Measurements from ENCODE around the gene ARAP2. TPM values are rescaled to one million over a fixed set of nuclear protein-coding genes. Genes with fewer than 3 reads are reported as not detected.

ARAP2 gene
- total RNA-seq: 10 to 100 TPM in 2 of 9 donors, 1 to 10 TPM in 7; 1.4 to 17.0 (median 5.8) TPM
- under 1 TPM; 0.38 to 0.39 TPM for polyA plus RNA-seq
- long read RNA-seq, donor 1: 0 reads
- long read RNA-seq, donor 2, partial matches to known transcripts: 0 of 1 reads
- long read RNA-seq, donor 2, other reads (novel, unspliced or antisense): 1 of 1 reads
- long read RNA-seq, donor 3, partial matches to known transcripts: 0 of 1 reads
- long read RNA-seq, donor 3, other reads (novel, unspliced or antisense): 1 of 1 reads

- no peaks in the 10 kb centered on the region for H3K9me3 ChIP-seq
- peaks cover 0 to 27% (median 2%) of the 10 kb centered on the region in 12 donors for H3K4me1 ChIP-seq
- intact Hi-C loops (cut with DNase I): no loop called here
- peak within 1 kb of the TSS; percentile 34 to 75 (median 68) for H3K4me3 ChIP-seq
- ATAC-seq (peak in 3 of 4 donors; percentile 63 to 82 (median 80)), DNase-seq (peak; percentile 32 to 76 (median 45))
- H3K36me3 ChIP-seq: no peaks in the 10 kb centered on the region
- TF ChIP-seq POLR2A (IDR thresholded peaks at IDR 0.05): no peak
- peak in 1 of 12 donors; percentile 15 for TF ChIP-seq CTCF (IDR thresholded peaks at IDR 0.05)
- peak within 1 kb of the TSS; percentile 43 to 94 (median 78) for H3K27ac ChIP-seq
- peaks cover 0 to 11% (median 0%) of the 10 kb centered on the region in 9 donors for H3K27me3 ChIP-seq
- WGBS, 4 donors: 2 to 29% (median 5%) methylated on average over 6 to 81 of the region's 81 CpGs
These were observed at the start of gene ARAP2 for GRCh38 chr4:36244257-36245082. ARAP2 (minus strand) TSS chr4:36244514; CDS start chr4:36229486, 15,028 bp downstream.

- no peaks in the 10 kb centered on the region for H3K9me3 ChIP-seq
- H3K36me3 ChIP-seq: no peaks in the 10 kb centered on the region
- intact Hi-C loops (cut with DNase I): no loop called here
- 77 to 81% (median 80%) methylated on average over 7 of the region's 7 CpGs for WGBS, 4 donors
- H3K27me3 ChIP-seq: no peaks in the 10 kb centered on the region
- no peak for TF ChIP-seq POLR2A (IDR thresholded peaks at IDR 0.05)
- no peak for TF ChIP-seq CTCF (IDR thresholded peaks at IDR 0.05)
- peak overlapping the region in 1 of 12 donors; percentile 21 for H3K27ac ChIP-seq
- ATAC-seq (no peak), DNase-seq (no peak)
- peaks cover 0 to 10% (median 0%) of the 10 kb centered on the region in 12 donors for H3K4me1 ChIP-seq
- no peak overlapping the region for H3K4me3 ChIP-seq
These were observed 48.4 kb upstream of the ARAP2 start for GRCh38 chr4:36292556-36293188.

GRCh38 chr4:36290641-36291040, 46.3 kb upstream of the ARAP2 start:
- intact Hi-C loops (cut with DNase I): no loop called here
- H3K27me3 ChIP-seq: no peaks in the 10 kb centered on the region
- WGBS, 4 donors: 91 to 95% (median 92%) methylated on average over 2 of the region's 2 CpGs
- peaks cover 0 to 10% (median 0%) of the 10 kb centered on the region in 12 donors for H3K4me1 ChIP-seq
- ATAC-seq (no peak), DNase-seq (no peak)
- no peaks in the 10 kb centered on the region for H3K36me3 ChIP-seq
- H3K27ac ChIP-seq: no peak overlapping the region
- no peak overlapping the region for H3K4me3 ChIP-seq
- no peaks in the 10 kb centered on the region for H3K9me3 ChIP-seq
- TF ChIP-seq POLR2A (IDR thresholded peaks at IDR 0.05): no peak
- TF ChIP-seq CTCF (IDR thresholded peaks at IDR 0.05): no peak
